WERI-Rb-1 (cell line): ENCODE data around the gene ZNF783.

Experiments used
- DNase-seq: peaks from one replicate; pipeline ENCODE4 v3.0.0-alpha.2; 2020
- H3K27ac ChIP-seq: fragments of 250-450 bp; sonication (Bioruptor Pico); 2 replicates; pipeline ENCODE4 v1.5.1; 2020; ENCODE audit warnings: mild to moderate bottlenecking, moderate library complexity
- H3K27me3 ChIP-seq: fragments of 250-450 bp; sonication (Bioruptor Pico); 2 replicates; pipeline ENCODE4 v1.5.1; 2021; ENCODE audit warnings: mild to moderate bottlenecking, low read depth, moderate library complexity; ENCODE audit not compliant: insufficient read depth, severe bottlenecking
- H3K36me3 ChIP-seq: fragments of 250-450 bp; sonication (Bioruptor Pico); 2 replicates; pipeline ENCODE4 v1.5.1; 2020; ENCODE audit warnings: mild to moderate bottlenecking, moderate library complexity
- H3K4me3 ChIP-seq: 2 replicates; pipeline ENCODE4 v1.5.1; 2011; ENCODE audit warnings: low read depth, mild to moderate bottlenecking, control low read depth, low read length
- H3K9me3 ChIP-seq: fragments of 250-450 bp; sonication (Bioruptor Pico); 2 replicates; pipeline ENCODE4 v1.5.1; 2021; ENCODE audit warnings: mild to moderate bottlenecking, moderate library complexity; ENCODE audit not compliant: severe bottlenecking
- CTCF ChIP-seq: IDR thresholded peaks from 2 replicates; pipeline ENCODE4 v1.5.1; 2011; ENCODE audit warnings: low read depth, mild to moderate bottlenecking, control low read depth, inconsistent platforms, low read length

The ZNF783 gene

GRCh38 chr7:149261829-149262617 lies at the start of gene ZNF783:
ZNF783 (plus strand) TSS chr7:149262196; CDS start chr7:149262334, 138 bp downstream.
- H3K27me3 ChIP-seq = no peaks in the 10 kb centered on the region

DNA sequence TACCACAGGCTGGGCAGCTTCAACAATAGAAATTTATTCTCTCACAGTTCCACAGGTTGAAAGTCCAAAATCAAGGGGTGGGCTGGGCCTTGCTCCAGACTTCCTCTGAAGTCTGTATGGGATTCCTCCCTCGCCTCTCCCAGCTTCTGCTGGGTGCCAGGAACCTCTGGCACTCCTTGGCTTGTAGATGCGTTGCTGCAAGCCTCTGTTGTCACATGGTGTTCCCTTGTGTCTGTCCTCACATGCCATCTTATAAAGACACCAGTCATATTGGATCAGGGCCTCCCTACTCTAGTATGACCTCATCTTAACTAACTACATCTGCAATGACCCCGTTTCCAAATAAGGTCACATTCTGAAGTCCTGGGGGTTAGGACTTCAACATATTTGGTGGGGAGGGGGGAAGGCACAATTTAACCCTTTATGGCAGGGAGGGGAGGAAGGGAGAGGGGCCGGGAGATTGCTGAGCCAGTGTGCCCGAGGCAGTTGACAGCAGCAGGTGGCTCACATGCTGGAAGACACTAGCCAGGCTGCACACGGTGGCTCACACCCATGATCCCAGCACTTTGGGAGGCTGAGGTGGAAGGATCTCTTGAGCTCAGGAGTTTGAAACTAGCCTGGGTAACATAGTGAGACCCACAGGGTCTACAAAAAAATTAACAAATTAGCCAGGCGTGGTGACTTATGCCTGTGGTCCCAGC lies 47.8 kb upstream of the ZNF783 start:
- Histone ChIP-seq H3K4me3 (no peak overlapping the region), H3K36me3 (peaks cover 90% of the 10 kb centered on the region), H3K9me3 (no peaks in the 10 kb centered on the region), H3K27ac (no peak overlapping the region), H3K27me3 (no peaks in the 10 kb centered on the region)
- no peak for TF ChIP-seq CTCF
- DNase-seq = no peak

More at GRCh38 chr7:149261829-149262617, at the start of gene ZNF783:
- Histone ChIP-seq H3K4me3 (peak within 1 kb of the TSS; percentile 63), H3K27ac (peak within 1 kb of the TSS; percentile 57), H3K36me3 (peaks cover 10% of the 10 kb centered on the region; the same call in 1 of the 2 replicates), H3K9me3 (no peaks in the 10 kb centered on the region)
- TF ChIP-seq CTCF = peak; percentile 79
- DNase-seq = peak; percentile 83

- Histone ChIP-seq H3K27me3 (no peaks in the 10 kb centered on the region), H3K4me3 (no peak overlapping the region), H3K36me3 (peaks cover 79% of the 10 kb centered on the region), H3K27ac (no peak overlapping the region), H3K9me3 (no peaks in the 10 kb centered on the region)
- no peak for TF ChIP-seq CTCF
- DNase-seq = no peak
Observed at GRCh38 chr7:149216402-149216801, 45.6 kb upstream of the ZNF783 start.

- TF ChIP-seq CTCF = no peak
- no peak for DNase-seq
- no peaks in the 10 kb centered on the region for H3K27me3 ChIP-seq
- H3K27ac ChIP-seq = no peak overlapping the region
- no peak overlapping the region for H3K4me3 ChIP-seq
- no peaks in the 10 kb centered on the region for H3K9me3 ChIP-seq
- H3K36me3 ChIP-seq = peaks cover 73% of the 10 kb centered on the region
Observed at GRCh38 chr7:149217570-149217969, 44.4 kb upstream of the ZNF783 start.

- Histone ChIP-seq H3K4me3 (no peak overlapping the region), H3K27ac (no peak overlapping the region), H3K9me3 (no peaks in the 10 kb centered on the region), H3K36me3 (peaks cover 61% of the 10 kb centered on the region), H3K27me3 (no peaks in the 10 kb centered on the region)
- TF ChIP-seq CTCF = no peak
- no peak for DNase-seq
Observed at GRCh38 chr7:149218469-149219420, 43.3 kb upstream of the ZNF783 start.
